RPMI7951 (cell line): Measurements from ENCODE around the gene METRN. TPM values are rescaled to one million over a fixed set of nuclear protein-coding genes. Genes with fewer than 3 reads are reported as not detected.

ENCODE experiments used
- DNase-seq: peaks from one replicate; pipeline ENCODE4 v3.0.0-alpha.2; 2012; ENCODE audit warnings: low read depth
- total RNA-seq: library from RNA; depleted of rRNA; stranded (reverse); fragments of >200 nt; shearing (Covaris generic); gene quantifications from 2 replicates; pipeline ENCODE4 v1.2.3, GENCODE V29; 2014

The METRN gene
- total RNA-seq, 1 experiment from 2014 or later: 39.2 TPM

- DNase-seq: no peak
These were observed 37.4 kb upstream of the METRN start for GRCh38 chr16:677316-678190.

GRCh38 chr16:678209-678857 lies 36.6 kb upstream of the METRN start:
- DNase-seq: no peak

DNA sequence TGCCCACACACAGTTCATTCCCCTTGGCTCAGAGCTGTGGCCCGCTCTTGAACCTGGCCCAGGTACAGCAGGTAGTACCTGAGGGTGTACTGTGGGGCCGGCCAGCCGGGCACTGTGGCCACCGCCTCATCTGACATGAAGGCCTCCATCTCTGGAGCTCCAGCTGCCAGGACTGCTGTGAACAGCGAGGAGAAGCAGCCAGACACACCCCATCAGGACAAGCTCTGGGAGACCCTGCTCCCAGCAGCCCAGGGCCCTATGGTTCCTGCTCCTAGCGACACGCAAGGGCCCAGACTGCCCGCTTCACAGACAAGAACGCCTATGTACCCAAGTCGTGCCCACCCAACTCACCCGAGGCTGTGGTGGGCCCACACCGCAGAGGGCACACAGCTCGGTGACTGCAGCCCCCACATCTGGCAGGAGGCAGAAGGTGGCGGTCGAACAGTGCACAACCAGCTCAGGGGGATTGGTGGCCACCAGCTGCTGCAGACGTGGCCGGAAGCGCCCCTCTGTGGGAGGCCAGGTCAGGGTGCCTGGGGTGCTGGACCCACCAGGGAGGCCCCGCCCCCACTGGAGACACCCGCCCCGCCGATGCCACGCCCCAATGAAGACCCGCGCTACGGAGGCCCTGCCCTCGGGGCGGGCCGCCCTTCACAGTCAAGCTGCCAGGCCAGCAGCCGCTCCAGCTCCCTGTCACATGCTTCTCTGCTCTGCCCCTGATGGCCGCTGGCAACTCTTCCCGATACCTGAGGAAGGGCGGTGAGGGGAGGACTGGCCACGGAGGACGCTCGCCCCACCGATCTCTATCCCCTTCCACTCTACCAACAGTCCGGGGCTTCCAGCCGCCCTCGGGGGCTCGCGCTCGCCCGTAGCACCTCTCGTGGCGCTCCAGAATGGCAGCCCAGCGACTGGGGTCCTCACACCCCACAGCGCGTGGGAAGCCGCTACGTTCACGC lies 35.8 kb upstream of the METRN start:
- peak; percentile 63 for DNase-seq

GRCh38 chr16:679814-680624 lies 34.9 kb upstream of the METRN start, which contains the start of gene STUB1:
Gene STUB1, plus strand, starts transcription at chr16:680410. Its CDS starts 116 bp downstream, at chr16:680526.
- peak; percentile 81 for DNase-seq

DNA sequence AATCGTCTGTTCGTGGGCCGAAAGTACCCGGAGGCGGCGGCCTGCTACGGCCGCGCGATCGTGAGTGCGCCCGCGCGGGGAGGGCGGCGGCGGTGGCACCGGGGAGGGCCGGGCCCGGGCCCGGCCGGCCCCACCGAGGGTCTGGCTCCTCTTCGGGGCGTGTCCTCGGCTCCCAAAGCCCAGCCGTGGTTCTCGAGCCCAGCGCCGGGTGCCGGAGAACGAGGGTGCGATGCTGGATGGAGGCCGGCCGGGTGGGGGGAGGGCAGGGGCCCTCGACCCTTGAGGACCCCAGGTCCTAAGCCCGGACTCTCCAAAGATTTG lies 34.3 kb upstream of the METRN start:
- no peak for DNase-seq

DNA sequence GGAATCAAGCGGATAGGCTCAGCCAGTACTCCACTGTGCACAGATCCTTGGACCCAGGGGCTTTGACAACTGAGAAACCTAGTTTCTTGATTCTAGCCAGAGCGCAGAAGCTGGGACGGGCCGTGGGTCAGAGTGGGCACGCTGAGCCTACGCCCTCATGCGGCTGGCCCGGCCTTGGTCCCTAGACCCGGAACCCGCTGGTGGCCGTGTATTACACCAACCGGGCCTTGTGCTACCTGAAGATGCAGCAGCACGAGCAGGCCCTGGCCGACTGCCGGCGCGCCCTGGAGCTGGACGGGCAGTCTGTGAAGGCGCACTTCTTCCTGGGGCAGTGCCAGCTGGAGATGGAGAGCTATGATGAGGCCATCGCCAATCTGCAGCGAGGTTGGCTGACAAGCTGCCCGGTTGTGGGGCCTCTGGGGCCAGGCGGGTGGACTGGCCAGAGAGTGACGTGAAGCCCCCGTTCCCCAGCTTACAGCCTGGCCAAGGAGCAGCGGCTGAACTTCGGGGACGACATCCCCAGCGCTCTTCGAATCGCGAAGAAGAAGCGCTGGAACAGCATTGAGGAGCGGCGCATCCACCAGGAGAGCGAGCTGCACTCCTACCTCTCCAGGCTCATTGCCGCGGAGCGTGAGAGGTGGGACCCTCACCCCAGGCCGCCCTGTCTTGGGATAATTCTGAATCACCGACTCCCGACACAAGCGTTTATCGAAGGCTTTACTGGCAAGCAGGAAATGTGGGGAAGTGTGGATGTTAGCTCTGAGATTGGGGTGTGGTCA lies 33.8 kb upstream of the METRN start:
- DNase-seq: peak; percentile 54

DNA sequence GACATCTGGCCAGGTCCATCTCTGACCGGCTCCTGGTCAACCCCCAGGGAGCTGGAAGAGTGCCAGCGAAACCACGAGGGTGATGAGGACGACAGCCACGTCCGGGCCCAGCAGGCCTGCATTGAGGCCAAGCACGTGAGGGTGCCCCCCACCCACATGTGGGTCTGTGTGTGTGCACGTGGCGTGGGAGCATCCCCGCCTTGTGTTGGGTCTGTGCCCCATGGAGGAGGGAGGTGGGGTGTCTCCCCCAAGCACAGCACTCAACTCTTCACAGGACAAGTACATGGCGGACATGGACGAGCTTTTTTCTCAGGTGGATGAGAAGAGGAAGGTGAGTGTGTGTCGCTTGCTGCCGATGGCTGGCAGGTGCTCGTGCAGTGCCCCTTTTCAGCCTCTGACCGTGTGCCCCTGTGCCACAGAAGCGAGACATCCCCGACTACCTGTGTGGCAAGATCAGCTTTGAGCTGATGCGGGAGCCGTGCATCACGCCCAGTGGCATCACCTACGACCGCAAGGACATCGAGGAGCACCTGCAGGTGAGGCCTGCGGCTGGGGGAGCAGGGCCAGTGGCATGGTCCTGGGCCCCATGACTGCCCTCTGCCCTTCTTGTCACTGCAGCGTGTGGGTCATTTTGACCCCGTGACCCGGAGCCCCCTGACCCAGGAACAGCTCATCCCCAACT lies 33.0 kb upstream of the METRN start:
- DNase-seq: peak; percentile 70

GRCh38 chr16:682493-683395 lies 32.2 kb upstream of the METRN start:
- no peak for DNase-seq

GRCh38 chr16:683396-684070 lies 31.4 kb upstream of the METRN start:
- DNase-seq: no peak

GRCh38 chr16:684071-684794 lies 30.7 kb upstream of the METRN start, which contains the start of gene JMJD8:
Gene JMJD8, minus strand, starts transcription at chr16:684334. Its CDS starts 15 bp downstream, at chr16:684319.
- peak; percentile 93 for DNase-seq

DNA sequence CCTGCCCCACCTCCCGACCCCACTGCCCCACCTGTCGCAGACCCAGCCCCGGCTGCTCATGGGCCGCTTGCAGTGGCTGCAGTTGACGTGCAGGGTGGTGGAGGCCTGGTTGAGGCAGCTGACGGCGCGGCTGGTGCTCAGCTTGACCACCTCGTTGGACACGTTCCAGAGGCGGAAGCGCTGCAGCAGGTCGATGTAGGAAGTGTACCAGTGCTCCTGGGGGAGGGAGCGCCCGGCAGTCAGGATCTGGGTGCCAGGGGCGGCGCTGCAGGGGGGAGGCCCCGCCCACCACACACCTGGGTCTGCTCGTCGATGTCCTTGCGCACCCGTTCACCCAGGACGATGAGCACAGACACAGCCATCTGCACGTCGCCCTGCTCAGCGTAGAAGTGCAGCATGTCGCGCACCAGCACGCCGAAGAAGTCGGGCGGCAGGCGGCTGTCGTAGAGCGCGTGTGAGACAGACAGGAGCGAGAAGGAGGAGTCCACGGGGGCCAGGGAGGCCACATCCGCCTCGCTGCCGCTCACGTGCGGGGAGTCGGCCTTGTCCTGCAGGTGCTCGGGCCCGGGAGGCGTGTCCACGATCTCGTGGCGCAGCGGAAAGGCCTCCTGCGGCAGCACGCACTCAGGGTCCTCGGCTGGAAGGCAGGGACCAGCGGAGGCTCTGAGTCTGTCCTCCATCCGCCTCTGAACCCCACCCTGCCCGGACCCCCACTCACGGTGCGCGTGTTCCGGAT lies 29.8 kb upstream of the METRN start:
- no peak for DNase-seq

- no peak for DNase-seq
These were observed 29.0 kb upstream of the METRN start for GRCh38 chr16:685967-686366.

GRCh38 chr16:686459-687260 lies 28.3 kb upstream of the METRN start:
- DNase-seq: no peak

DNA sequence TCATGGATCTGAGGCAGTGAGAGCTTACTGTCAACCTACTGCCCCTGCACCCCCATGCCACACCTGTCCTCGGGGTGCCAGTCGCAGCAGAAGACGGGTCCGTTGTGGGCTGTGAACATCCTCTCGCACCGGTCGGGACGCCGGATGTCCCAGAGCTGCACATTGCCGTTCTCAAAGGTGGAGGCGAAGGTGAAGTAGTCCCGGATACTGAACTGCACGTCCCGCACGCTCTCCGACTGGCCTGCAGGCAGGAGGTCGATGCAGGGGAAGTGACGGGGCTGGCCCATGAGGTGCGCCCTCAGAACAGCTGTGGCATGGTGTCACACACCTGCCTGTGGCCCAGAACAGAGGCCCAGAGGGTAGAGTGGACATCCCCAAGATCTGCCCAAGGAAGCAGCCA lies 27.4 kb upstream of the METRN start:
- no peak for DNase-seq

GRCh38 chr16:689175-689897 lies 25.6 kb upstream of the METRN start:
- no peak for DNase-seq
